Activated CD4-positive, CD25-positive, alpha-beta regulatory T cell treated with anti-CD3 and anti-CD28 coated beads, Interleukin-2, amount 50 U/mL, for 16 hours (primary cell): ENCODE results near the gene CENPQ.

Experiments used
- DNase-seq: peaks from one replicate; pipeline ENCODE4 v3.0.0-alpha.2; 2020; ENCODE audit warnings: low read depth, low spot score

The CENPQ gene

DNA sequence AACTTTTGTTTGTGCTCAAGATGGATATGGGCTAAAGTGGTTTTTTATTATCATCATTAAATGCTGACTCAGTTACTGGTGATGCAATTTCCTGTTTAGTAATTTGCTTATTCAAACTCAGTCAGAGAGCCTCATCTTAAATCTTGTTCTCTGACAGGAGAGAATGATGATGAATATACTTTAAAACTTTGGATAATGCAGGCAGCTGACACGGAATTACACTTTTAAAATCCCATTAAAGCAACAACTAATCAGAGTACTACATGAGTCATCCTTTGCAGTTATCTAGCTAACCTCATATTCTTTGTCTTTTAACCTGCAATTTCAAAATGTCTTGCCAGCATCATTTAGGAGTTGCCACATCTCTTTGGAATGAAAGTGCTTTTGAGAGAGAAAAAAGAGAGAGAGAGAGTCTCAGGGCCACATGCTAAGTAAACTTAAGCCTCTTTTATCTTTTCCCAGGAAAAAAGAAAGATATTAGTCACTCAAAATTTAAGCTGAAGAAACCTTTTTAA is 78.1 kb downstream of the CENPQ start:
- no peak for DNase-seq

GRCh38 chr6:49541936-49542335 is 78.8 kb downstream of the CENPQ start:
- no peak for DNase-seq
